ENCODE data around the gene TBR1.

TBR1 gene

GRCh38 chr2:161415987-161416707 lies at the start of gene TBR1:
Gene TBR1, plus strand, starts transcription at chr2:161416297. Its CDS starts 114 bp downstream, at chr2:161416411.
- no peak for DNase-seq

GRCh38 chr2:161367675-161368074 lies 48.4 kb upstream of the TBR1 start:
- no peak for DNase-seq

GRCh38 chr2:161369311-161369710 lies 46.8 kb upstream of the TBR1 start:
- no peak for DNase-seq

GRCh38 chr2:161370981-161371380 lies 45.1 kb upstream of the TBR1 start:
- no peak for DNase-seq

GRCh38 chr2:161371869-161372268 lies 44.2 kb upstream of the TBR1 start:
- DNase-seq = no peak

- DNase-seq = no peak
These were observed 42.2 kb upstream of the TBR1 start for GRCh38 chr2:161373942-161374341.

- DNase-seq = no peak
These were observed 41.7 kb upstream of the TBR1 start for GRCh38 chr2:161374446-161374845.

- DNase-seq = no peak
These were observed 36.4 kb upstream of the TBR1 start for GRCh38 chr2:161379740-161380139.

GRCh38 chr2:161381546-161381945 lies 34.6 kb upstream of the TBR1 start:
- DNase-seq = no peak

GRCh38 chr2:161382747-161383146 lies 33.4 kb upstream of the TBR1 start:
- DNase-seq = no peak

GRCh38 chr2:161384864-161385263 lies 31.2 kb upstream of the TBR1 start:
- DNase-seq = no peak

GRCh38 chr2:161386228-161386824 lies 29.8 kb upstream of the TBR1 start:
- no peak for DNase-seq

- no peak for DNase-seq
These were observed 27.8 kb upstream of the TBR1 start for GRCh38 chr2:161388146-161388779.

GRCh38 chr2:161391737-161392506 lies 24.2 kb upstream of the TBR1 start:
- no peak for DNase-seq

- no peak for DNase-seq
These were observed 16.0 kb upstream of the TBR1 start for GRCh38 chr2:161400076-161400475.

- no peak for DNase-seq
These were observed 13.8 kb upstream of the TBR1 start for GRCh38 chr2:161402297-161402696.

- DNase-seq = no peak
These were observed 9.8 kb upstream of the TBR1 start for GRCh38 chr2:161406316-161406715.

GRCh38 chr2:161407597-161407996 lies 8.5 kb upstream of the TBR1 start:
- DNase-seq = no peak

- DNase-seq = no peak
These were observed 6.7 kb upstream of the TBR1 start for GRCh38 chr2:161409308-161409907.

GRCh38 chr2:161412346-161412745 lies 3.8 kb upstream of the TBR1 start:
- DNase-seq = no peak

GRCh38 chr2:161414042-161415033 lies 1.8 kb upstream of the TBR1 start:
- DNase-seq = peak; percentile 7 to 39
